Skeletal muscle satellite cell (primary cell): ENCODE measurements around the gene EMC8. TPM values are rescaled to one million over a fixed set of nuclear protein-coding genes. Genes with fewer than 3 reads are reported as not detected.

Experiments used
- H3K27me3 ChIP-seq: 2 replicates; pipeline ENCODE4 v1.7.0; 2013; ENCODE audit warnings: low read length; ENCODE audit not compliant: control insufficient read depth, insufficient read depth
- H3K36me3 ChIP-seq: 2 replicates; pipeline ENCODE4 v1.7.0; 2013; ENCODE audit warnings: mild to moderate bottlenecking, control low read depth, low read length; ENCODE audit not compliant: insufficient read depth
- H3K4me1 ChIP-seq: 2 replicates; pipeline ENCODE4 v1.7.0; 2013; ENCODE audit warnings: low read length; ENCODE audit not compliant: control insufficient read depth, insufficient read depth
- H3K4me2 ChIP-seq: 2 replicates; pipeline ENCODE4 v1.7.0; 2013; ENCODE audit warnings: mild to moderate bottlenecking, low read length
- H3K4me3 ChIP-seq: 2 replicates; pipeline ENCODE4 v1.7.0; 2013; ENCODE audit warnings: low read length
- H3K9ac ChIP-seq: 2 replicates; pipeline ENCODE4 v1.7.0; 2013; ENCODE audit warnings: mild to moderate bottlenecking, low read depth, low read length, moderate library complexity
- H3K9me3 ChIP-seq: replicated peaks from 2 replicates; pipeline ENCODE4 v1.7.0; 2013; ENCODE audit warnings: mild to moderate bottlenecking, control low read depth, low read length
- total RNA-seq: library from RNA; depleted of rRNA; stranded (reverse); fragments of >200 nt; gene quantifications from 2 replicates; pipeline ENCODE4 v1.2.3, GENCODE V29; 2012; rRNA removed

Gene EMC8
- 31.2 and 42.6 TPM in 2 replicates for total RNA-seq

DNA sequence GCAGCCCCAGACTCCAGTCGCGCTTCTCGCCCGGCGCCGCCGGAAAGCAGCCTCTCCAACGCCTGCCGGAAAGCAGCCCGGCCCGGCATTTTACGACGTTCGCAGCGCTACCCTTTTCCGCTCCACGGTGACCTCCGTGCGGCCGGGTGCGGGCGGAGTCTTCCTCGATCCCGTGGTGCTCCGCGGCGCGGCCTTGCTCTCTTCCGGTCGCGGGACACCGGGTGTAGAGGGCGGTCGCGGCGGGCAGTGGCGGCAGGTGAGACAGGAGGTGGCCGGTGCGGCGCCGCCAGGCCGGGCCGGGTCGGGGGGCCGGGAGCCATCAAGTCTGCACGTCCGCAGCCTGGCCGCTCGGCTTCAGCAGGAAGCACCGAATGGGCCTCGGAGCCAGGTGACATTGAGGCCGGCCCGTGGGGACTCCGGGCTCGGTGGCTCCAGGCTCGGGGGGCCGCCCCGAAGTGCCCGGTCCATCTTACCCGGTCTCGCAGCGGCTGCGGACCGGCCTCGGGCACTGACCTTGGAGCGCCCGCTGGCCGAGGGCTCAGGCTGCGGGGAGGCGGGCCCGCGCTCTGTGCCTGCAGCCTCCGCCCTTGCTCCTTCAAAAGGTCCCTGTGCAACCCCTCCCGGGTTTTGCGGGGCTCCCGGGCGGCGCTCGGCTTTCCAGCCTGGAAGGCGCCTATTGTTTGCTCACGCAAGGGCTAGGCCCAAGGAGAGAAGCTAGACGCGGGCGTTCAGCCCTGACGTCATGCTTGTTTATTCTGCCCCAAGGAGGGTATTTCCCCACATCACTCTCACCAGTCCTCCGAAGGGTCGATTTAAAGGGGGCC, at the start of gene EMC8, which contains the start of gene COX4I1:
EMC8 (minus strand) TSS at position 48 of the 824 bp plus-strand sequence. CDS start 249 bp downstream, outside the sequence.
COX4I1 (plus strand) TSS at position 199 of the 824 bp plus-strand sequence. CDS start 1,511 bp downstream, outside the sequence.
- Histone ChIP-seq H3K9me3 (no peaks in the 10 kb centered on the region), H3K4me3 (peak within 1 kb of the TSS; percentile 94), H3K27me3 (no peaks in the 10 kb centered on the region), H3K4me1 (peaks cover 15% of the 10 kb centered on the region), H3K9ac (peak within 1 kb of the TSS; percentile 98), H3K36me3 (peaks cover 59% of the 10 kb centered on the region), H3K4me2 (peak within 1 kb of the TSS; percentile 91)

DNA sequence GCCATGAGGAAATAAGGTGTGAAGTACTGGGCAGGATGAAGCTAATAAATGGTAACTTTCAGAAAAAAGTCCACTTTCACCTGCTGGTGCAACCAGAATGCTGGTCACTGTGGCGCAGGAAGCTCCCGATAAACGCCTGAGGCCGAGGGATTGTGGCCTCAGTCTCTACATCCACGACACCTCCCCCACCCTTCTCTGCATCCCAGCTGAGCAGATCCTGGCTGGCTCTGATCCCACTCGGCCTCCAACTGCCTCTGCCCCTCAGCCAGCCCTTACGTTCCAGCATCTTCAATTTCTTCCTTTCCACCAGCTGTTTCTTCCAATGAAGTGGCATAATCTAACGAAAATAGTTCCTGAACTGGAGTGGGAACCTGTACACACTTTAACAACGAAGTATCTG, 49.6 kb upstream of the EMC8 start:
- H3K36me3 ChIP-seq = no peaks in the 10 kb centered on the region
- H3K27me3 ChIP-seq = peaks cover 11% of the 10 kb centered on the region
- H3K9me3 ChIP-seq = no peaks in the 10 kb centered on the region
- H3K4me1 ChIP-seq = no peaks in the 10 kb centered on the region
- no peak overlapping the region for H3K4me2 ChIP-seq
- H3K4me3 ChIP-seq = no peak overlapping the region
- H3K9ac ChIP-seq = no peak overlapping the region

DNA sequence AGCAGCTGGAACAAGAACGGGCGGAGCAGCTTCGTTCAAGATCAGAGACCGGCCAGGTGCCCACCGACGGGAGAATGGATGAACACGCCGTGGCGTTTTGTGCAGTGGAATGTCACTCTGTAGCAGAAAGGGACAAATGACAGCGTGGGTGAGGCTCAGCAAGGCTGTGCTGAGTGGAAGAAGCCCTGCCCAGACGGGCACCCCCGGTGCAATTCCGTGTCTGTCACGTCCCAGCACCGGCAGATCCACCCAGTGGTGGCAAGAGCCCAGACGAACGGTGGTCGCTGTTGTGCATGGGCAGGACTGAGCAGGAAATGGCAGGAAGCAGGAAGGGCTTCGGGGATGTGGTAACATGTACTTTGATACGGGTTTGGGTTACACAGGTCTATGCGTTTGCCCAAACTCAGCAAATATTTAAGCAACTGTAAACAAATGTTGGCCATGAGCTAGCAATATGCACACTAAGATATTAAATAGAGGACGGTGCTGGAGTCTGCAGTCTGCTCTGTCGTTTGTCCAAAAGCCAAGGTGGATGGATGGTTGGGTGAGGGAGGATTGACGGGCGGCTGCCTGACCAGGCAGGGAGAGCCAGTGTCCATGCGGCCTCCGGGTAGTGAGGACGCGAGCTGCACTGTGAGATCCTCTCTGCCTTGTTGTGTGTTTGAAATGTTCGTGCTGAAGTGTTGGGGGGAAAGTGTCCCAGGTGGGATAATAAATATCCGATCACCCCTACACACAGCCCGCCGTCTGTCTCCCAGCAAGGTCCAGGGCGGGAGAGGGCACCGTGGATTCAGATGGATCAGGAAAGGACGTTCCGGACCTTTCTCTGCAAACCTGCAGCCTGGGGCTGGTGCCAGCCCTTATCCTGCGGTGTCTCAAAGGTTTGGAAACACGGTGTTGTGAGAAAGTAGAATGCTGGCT, 48.6 kb upstream of the EMC8 start:
- Histone ChIP-seq H3K4me3 (no peak overlapping the region), H3K9ac (no peak overlapping the region), H3K4me1 (no peaks in the 10 kb centered on the region), H3K27me3 (peaks cover 11% of the 10 kb centered on the region), H3K36me3 (no peaks in the 10 kb centered on the region), H3K9me3 (no peaks in the 10 kb centered on the region), H3K4me2 (no peak overlapping the region)

DNA sequence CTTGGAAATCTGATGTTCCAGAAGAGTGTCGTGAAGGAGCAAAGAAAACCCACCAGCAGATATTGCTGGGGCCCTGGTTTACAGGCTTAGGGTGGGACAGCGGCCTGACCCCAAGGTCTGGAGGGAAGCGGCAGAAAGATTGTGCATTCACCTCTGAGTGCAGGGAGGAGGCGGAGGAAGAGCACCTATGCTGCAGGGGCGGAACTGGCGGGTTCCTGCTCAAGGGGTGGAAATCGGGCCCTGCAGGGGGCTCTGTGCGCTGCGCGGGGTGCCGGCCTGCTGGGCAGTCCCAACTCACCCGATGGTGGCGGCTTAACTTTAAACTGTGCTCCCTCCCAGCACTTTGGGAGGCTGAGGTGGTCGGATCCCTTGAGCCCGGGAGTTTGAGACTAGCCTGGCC, 47.7 kb upstream of the EMC8 start:
- H3K9me3 ChIP-seq = no peaks in the 10 kb centered on the region
- no peak overlapping the region for H3K4me3 ChIP-seq
- H3K4me2 ChIP-seq = no peak overlapping the region
- no peak overlapping the region for H3K9ac ChIP-seq
- no peaks in the 10 kb centered on the region for H3K4me1 ChIP-seq
- peaks cover 11% of the 10 kb centered on the region for H3K27me3 ChIP-seq
- H3K36me3 ChIP-seq = no peaks in the 10 kb centered on the region

DNA sequence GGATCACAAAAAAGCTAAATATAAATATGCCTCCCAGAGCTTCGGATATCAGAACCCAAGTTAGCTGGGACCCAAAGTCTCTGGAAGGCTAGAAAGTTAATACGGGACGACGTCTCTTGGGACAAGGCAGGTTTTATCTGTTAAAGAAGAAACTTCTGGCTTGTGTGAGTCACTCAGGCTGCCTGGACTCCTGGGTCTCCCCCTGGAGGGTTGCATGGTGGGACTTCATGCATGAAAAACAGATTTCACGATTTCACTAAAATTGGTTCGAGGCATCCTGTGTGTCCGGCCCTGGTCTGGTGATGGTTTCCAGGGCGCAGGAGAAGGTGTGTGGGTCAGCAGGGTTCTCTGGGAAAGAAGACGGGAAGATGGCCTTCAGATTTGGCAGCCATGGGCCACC, 47.1 kb upstream of the EMC8 start:
- no peaks in the 10 kb centered on the region for H3K4me1 ChIP-seq
- no peak overlapping the region for H3K4me3 ChIP-seq
- no peaks in the 10 kb centered on the region for H3K9me3 ChIP-seq
- no peak overlapping the region for H3K9ac ChIP-seq
- H3K4me2 ChIP-seq = no peak overlapping the region
- peaks cover 8% of the 10 kb centered on the region for H3K27me3 ChIP-seq
- no peaks in the 10 kb centered on the region for H3K36me3 ChIP-seq

DNA sequence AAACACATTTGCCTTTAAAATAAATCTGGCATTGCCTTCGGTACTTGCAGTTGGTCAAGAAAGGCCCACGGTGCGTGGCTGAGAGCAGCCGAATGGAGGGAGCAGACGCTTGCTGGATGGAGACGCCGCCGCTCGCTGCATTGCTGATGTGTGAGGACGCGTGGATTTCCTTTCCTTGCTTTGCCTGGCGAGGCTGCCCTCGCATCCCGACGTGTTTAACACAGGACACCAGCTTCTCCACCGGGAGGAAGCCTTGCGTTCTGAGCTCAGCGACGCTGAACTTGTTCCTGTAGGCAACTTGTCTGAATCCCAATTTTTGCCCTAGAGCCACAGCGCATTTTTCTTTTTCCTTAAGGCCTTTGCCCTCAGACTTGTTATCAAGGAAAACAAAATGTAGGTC, 45.9 kb upstream of the EMC8 start:
- H3K27me3 ChIP-seq = peaks cover 2% of the 10 kb centered on the region

DNA sequence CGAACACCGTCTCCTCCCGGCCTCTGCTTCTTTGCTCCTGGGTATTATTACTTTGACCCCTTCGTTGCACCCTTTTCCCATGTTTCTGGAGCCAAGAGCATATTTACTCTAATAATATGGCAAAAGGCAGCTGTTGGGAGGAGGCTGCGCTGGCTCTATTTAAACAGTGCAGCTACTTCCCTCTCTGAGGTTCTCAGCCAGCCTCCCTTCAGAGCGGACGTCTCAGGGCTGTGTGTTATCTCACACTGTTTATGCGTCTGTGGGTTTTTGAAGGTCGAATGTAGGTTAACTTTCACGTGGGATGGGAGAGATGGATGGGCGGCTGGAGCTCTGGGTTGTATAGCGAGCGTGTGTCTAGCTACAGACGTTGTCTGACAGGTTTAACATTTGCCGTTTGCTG, 45.4 kb upstream of the EMC8 start:
- Histone ChIP-seq H3K27me3 (peaks cover 2% of the 10 kb centered on the region), H3K9ac (no peak overlapping the region), H3K36me3 (no peaks in the 10 kb centered on the region)

More for the DNA sequence above, 45.9 kb upstream of the EMC8 start:
- Histone ChIP-seq H3K9me3 (no peaks in the 10 kb centered on the region), H3K4me2 (no peak overlapping the region), H3K4me1 (no peaks in the 10 kb centered on the region), H3K36me3 (no peaks in the 10 kb centered on the region), H3K9ac (no peak overlapping the region), H3K4me3 (no peak overlapping the region)

DNA sequence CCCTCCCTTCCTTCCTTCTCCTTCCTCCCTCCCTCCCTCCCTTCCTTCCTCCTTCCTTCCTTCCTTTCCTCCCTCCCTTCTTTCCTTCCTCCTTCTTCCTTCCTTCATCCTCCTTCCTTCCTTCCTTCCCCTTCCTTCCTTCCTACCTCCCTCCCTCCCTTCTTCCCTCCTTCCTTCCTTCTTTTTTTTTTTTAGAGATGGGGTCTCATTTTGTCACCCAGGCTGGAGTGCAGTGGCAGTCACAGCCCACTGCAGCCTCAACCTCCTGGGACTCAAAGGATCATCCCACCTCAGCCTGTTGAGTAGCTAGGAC, 44.8 kb upstream of the EMC8 start:
- Histone ChIP-seq H3K36me3 (no peaks in the 10 kb centered on the region), H3K9ac (no peak overlapping the region), H3K4me2 (no peak overlapping the region), H3K9me3 (no peaks in the 10 kb centered on the region), H3K4me1 (no peaks in the 10 kb centered on the region), H3K4me3 (no peak overlapping the region), H3K27me3 (peaks cover 2% of the 10 kb centered on the region)

More for the DNA sequence above, 45.4 kb upstream of the EMC8 start:
- Histone ChIP-seq H3K4me3 (no peak overlapping the region), H3K9me3 (no peaks in the 10 kb centered on the region), H3K4me2 (no peak overlapping the region), H3K4me1 (no peaks in the 10 kb centered on the region)

DNA sequence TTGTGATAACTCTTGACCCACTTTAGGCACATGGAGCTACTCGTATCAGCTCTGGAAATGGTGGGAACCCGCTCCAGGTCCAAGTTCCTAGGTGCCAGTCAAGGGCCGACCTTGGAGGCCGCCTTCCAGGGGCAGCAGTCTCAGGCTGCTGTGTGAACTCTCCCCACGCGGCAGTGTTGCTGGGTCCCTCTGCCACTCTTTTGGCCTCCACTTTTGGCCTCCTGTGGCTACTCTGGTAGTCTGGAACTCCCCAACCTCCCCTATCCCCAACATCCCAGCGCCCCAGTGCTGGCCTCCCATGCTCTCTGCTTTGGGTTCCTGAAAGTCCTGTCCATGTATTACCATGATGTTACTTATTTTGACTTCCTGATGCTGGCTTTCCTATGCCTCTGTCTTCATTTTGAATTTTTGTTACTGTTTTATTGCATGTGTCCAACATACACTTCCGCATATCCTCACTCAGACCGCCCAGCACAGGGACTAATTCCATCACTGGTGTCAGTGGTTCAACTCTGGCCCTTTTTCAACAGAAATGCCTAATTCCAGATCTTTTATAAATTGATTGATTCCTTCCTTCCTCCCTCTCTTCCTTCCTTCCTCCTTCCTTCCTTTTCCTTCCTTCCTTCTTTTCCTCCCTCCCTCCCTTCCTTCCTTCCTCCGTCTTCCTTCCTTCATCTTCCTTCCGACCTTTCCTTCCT, 44.3 kb upstream of the EMC8 start:
- no peaks in the 10 kb centered on the region for H3K9me3 ChIP-seq
- no peaks in the 10 kb centered on the region for H3K36me3 ChIP-seq
- H3K9ac ChIP-seq = no peak overlapping the region
- H3K27me3 ChIP-seq = peaks cover 2% of the 10 kb centered on the region
- H3K4me1 ChIP-seq = no peaks in the 10 kb centered on the region
- H3K4me3 ChIP-seq = no peak overlapping the region
- H3K4me2 ChIP-seq = no peak overlapping the region

DNA sequence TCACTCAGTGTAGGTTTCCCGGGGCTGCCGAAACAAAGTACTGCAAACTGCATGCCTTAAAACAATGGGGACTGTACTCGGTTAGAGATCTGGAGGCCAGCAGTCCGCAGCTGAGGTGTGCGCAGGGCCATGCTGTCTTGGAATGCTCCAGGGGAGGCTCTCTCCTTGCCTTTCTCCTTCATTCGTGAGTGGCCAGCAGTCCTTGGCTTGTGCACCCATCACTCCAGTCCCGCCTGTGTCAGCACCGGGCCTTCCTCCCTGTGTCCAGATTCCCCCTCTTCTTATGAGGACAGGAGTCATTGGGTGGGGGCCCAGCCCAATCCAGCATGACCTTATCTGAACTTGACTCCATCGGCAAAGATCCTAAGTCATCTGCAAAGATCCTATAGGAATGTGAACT, 43.5 kb upstream of the EMC8 start:
- Histone ChIP-seq H3K4me3 (no peak overlapping the region), H3K4me1 (no peaks in the 10 kb centered on the region), H3K9ac (no peak overlapping the region), H3K36me3 (no peaks in the 10 kb centered on the region), H3K4me2 (no peak overlapping the region), H3K27me3 (no peaks in the 10 kb centered on the region), H3K9me3 (no peaks in the 10 kb centered on the region)

DNA sequence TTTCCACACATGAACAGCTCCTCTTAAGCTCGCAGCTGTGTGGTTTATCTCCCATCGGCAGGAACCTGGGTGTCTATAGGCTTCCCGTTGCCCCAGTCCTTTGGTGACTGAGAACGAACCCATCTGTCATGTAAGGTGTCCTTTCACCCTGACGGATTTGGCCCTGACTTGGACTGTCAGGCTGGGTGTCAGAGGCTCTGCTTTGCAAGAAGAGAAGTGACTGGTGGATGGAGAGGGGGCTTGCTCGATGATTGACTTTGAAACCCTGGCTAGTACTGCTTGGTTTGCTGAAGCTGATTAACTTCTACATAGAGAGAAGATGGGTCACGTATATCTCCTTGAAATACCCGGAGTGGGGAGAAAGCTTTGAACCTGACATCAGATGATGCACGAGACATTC, 43.1 kb upstream of the EMC8 start:
- Histone ChIP-seq H3K36me3 (no peaks in the 10 kb centered on the region), H3K9me3 (no peaks in the 10 kb centered on the region), H3K4me3 (no peak overlapping the region), H3K4me2 (no peak overlapping the region), H3K9ac (no peak overlapping the region), H3K27me3 (no peaks in the 10 kb centered on the region), H3K4me1 (no peaks in the 10 kb centered on the region)
